ENCODE measurements around the gene IPO8.
"Not testable (repeated sequence)": the region's sequence is repeated elsewhere in the genome, so short reads cannot be mapped to it uniquely, and the experiment has no call there.

The IPO8 gene

DNA sequence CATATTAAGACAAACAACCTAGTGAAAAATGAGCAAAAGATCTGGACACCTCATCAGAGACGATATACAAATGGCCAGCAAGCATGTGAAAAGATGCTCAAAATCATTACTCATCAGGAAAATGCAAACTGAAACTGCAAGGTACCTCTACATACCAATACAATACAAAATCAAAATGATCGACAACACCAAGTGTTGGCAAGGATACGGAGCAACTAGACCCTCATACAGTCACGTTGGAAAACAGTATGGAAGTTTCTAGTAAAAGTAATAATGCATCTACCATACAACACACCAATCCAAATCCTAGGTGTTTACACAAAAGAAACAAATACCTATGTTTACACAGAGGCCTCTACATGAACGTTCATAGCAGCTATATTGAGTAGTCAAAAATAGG lies 99.9 kb downstream of the IPO8 start:
- TF ChIP-seq SNAI2 (CRISPR knock-in tag; IDR thresholded peaks at IDR 0.05) (no peak), TCF4 (CRISPR knock-in tag; IDR thresholded peaks at IDR 0.05; ENCODE audit: borderline replicate concordance) (no peak), RARB (CRISPR knock-in tag; IDR thresholded peaks at IDR 0.05) (no peak), ISL1 (CRISPR knock-in tag; IDR thresholded peaks at IDR 0.05) (no peak), PPARA (CRISPR knock-in tag; IDR thresholded peaks at IDR 0.05; ENCODE audit: borderline replicate concordance) (no peak), BACH2 (CRISPR knock-in tag; IDR thresholded peaks at IDR 0.05; ENCODE audit: borderline replicate concordance) (no peak), TOX (CRISPR knock-in tag; IDR thresholded peaks at IDR 0.05; ENCODE audit: borderline replicate concordance) (no peak)
- TF ChIP-seq, protein P1, sequence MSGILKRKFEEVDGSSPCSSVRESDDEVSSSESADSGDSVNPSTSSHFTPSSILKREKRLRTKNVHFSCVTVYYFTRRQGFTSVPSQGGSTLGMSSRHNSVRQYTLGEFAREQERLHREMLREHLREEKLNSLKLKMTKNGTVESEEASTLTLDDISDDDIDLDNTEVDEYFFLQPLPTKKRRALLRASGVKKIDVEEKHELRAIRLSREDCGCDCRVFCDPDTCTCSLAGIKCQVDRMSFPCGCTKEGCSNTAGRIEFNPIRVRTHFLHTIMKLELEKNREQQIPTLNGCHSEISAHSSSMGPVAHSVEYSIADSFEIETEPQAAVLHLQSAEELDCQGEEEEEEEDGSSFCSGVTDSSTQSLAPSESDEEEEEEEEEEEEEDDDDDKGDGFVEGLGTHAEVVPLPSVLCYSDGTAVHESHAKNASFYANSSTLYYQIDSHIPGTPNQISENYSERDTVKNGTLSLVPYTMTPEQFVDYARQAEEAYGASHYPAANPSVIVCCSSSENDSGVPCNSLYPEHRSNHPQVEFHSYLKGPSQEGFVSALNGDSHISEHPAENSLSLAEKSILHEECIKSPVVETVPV (CRISPR knock-in tag; IDR thresholded peaks at IDR 0.05), result no peak
- TF ChIP-seq, protein P2, sequence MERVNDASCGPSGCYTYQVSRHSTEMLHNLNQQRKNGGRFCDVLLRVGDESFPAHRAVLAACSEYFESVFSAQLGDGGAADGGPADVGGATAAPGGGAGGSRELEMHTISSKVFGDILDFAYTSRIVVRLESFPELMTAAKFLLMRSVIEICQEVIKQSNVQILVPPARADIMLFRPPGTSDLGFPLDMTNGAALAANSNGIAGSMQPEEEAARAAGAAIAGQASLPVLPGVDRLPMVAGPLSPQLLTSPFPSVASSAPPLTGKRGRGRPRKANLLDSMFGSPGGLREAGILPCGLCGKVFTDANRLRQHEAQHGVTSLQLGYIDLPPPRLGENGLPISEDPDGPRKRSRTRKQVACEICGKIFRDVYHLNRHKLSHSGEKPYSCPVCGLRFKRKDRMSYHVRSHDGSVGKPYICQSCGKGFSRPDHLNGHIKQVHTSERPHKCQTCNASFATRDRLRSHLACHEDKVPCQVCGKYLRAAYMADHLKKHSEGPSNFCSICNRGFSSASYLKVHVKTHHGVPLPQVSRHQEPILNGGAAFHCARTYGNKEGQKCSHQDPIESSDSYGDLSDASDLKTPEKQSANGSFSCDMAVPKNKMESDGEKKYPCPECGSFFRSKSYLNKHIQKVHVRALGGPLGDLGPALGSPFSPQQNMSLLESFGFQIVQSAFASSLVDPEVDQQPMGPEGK (CRISPR knock-in tag; IDR thresholded peaks at IDR 0.05; ENCODE audit: borderline replicate concordance), result no peak
- no peak for ATAC-seq

DNA sequence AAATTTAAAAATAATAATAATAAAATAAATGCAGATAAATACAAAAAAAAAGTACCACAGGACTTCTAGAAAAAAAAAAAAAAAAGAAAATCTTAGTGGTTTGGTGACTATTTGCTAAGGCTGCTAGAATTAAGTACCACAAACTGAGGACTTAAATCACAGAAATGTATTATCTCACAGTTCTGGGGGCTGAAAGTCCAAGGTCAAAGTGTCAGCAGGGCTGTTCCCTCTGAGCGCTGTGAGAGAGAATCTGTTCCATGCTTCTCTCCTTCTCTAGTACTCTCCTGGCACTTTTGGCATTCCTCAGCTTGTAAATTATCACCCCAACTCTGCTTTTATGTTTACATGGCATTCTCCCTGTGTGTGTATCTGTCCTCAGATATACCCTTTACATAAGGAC lies 101.2 kb downstream of the IPO8 start:
- ATAC-seq, result no peak
- TF ChIP-seq BACH2 (CRISPR knock-in tag; IDR thresholded peaks at IDR 0.05; ENCODE audit: borderline replicate concordance) (no peak), CSDC2 (CRISPR knock-in tag; IDR thresholded peaks at IDR 0.05) (no peak), SNAI2 (CRISPR knock-in tag; IDR thresholded peaks at IDR 0.05) (no peak), TCF4 (CRISPR knock-in tag; IDR thresholded peaks at IDR 0.05; ENCODE audit: borderline replicate concordance) (no peak), ESRRG (CRISPR knock-in tag; IDR thresholded peaks at IDR 0.05) (no peak), ZNF565 (CRISPR knock-in tag; conservative IDR thresholded peaks at IDR 0.05; ENCODE audit: low read depth) (no peak), ISL1 (CRISPR knock-in tag; IDR thresholded peaks at IDR 0.05) (no peak), ZNF70 (CRISPR knock-in tag; IDR thresholded peaks at IDR 0.05) (no peak), OSR1 (CRISPR knock-in tag; IDR thresholded peaks at IDR 0.05) (no peak), PPARA (CRISPR knock-in tag; IDR thresholded peaks at IDR 0.05; ENCODE audit: borderline replicate concordance) (no peak), RARB (CRISPR knock-in tag; IDR thresholded peaks at IDR 0.05) (no peak), ZNF8 (CRISPR knock-in tag; IDR thresholded peaks at IDR 0.05) (no peak)
- TF ChIP-seq, protein P3, sequence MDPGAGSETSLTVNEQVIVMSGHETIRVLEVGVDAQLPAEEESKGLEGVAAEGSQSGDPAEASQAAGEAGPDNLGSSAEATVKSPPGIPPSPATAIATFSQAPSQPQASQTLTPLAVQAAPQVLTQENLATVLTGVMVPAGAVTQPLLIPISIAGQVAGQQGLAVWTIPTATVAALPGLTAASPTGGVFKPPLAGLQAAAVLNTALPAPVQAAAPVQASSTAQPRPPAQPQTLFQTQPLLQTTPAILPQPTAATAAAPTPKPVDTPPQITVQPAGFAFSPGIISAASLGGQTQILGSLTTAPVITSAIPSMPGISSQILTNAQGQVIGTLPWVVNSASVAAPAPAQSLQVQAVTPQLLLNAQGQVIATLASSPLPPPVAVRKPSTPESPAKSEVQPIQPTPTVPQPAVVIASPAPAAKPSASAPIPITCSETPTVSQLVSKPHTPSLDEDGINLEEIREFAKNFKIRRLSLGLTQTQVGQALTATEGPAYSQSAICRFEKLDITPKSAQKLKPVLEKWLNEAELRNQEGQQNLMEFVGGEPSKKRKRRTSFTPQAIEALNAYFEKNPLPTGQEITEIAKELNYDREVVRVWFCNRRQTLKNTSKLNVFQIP (CRISPR knock-in tag; IDR thresholded peaks at IDR 0.05; ENCODE audit: borderline replicate concordance, low read depth), result no peak
- TF ChIP-seq, protein P1 (CRISPR knock-in tag; IDR thresholded peaks at IDR 0.05), result no peak
- TF ChIP-seq, protein P2 (CRISPR knock-in tag; IDR thresholded peaks at IDR 0.05; ENCODE audit: borderline replicate concordance), result no peak

DNA sequence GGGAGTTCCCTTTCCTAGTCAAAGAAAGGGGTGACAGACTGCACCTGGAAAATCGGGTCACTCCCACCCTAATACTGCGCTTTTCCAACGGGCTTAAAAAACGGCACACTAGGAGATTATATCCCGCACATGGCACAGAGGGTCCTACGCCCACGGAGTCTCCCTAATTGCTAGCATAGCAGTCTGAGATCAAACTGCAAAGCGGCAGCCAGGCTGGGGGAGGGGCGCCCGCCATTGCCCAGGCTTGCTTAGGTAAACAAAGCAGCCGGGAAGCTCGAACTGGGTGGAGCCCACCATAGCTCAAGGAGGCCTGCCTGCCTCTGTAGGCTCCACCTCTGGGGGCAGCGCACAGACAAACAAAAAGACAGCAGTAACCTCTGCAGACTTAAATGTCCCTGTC lies 107.1 kb downstream of the IPO8 start:
- not testable (repeated sequence) for ATAC-seq

DNA sequence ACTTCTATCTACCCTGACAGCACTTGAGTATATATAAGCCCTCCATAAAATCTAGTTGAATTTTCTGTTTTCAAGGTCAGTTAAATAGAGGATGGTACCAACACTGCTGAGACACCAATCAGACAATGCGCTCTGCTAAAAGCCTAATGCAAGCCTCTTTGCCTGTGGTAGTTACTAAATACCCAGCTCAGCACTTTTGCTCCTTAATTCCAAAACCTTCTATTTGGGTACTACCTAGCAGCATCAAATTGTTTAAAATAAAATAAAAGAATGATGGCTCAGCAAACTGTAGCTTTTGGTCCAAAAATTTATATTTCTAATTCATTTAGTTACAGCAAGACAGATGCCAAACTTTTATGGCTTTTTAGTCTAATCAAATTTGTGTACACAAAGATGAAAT lies 107.9 kb downstream of the IPO8 start:
- TF ChIP-seq TOX (CRISPR knock-in tag; IDR thresholded peaks at IDR 0.05; ENCODE audit: borderline replicate concordance) (no peak), ZNF70 (CRISPR knock-in tag; IDR thresholded peaks at IDR 0.05) (no peak), ZC3H10 (CRISPR knock-in tag; IDR thresholded peaks at IDR 0.05) (no peak), PPARA (CRISPR knock-in tag; IDR thresholded peaks at IDR 0.05; ENCODE audit: borderline replicate concordance) (no peak), RARB (CRISPR knock-in tag; IDR thresholded peaks at IDR 0.05) (no peak), ZNF8 (CRISPR knock-in tag; IDR thresholded peaks at IDR 0.05) (no peak)
- TF ChIP-seq, protein P4, sequence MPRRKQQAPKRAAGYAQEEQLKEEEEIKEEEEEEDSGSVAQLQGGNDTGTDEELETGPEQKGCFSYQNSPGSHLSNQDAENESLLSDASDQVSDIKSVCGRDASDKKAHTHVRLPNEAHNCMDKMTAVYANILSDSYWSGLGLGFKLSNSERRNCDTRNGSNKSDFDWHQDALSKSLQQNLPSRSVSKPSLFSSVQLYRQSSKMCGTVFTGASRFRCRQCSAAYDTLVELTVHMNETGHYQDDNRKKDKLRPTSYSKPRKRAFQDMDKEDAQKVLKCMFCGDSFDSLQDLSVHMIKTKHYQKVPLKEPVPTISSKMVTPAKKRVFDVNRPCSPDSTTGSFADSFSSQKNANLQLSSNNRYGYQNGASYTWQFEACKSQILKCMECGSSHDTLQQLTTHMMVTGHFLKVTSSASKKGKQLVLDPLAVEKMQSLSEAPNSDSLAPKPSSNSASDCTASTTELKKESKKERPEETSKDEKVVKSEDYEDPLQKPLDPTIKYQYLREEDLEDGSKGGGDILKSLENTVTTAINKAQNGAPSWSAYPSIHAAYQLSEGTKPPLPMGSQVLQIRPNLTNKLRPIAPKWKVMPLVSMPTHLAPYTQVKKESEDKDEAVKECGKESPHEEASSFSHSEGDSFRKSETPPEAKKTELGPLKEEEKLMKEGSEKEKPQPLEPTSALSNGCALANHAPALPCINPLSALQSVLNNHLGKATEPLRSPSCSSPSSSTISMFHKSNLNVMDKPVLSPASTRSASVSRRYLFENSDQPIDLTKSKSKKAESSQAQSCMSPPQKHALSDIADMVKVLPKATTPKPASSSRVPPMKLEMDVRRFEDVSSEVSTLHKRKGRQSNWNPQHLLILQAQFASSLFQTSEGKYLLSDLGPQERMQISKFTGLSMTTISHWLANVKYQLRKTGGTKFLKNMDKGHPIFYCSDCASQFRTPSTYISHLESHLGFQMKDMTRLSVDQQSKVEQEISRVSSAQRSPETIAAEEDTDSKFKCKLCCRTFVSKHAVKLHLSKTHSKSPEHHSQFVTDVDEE (CRISPR knock-in tag; IDR thresholded peaks at IDR 0.05), result no peak
- TF ChIP-seq, protein P3 (CRISPR knock-in tag; IDR thresholded peaks at IDR 0.05; ENCODE audit: borderline replicate concordance, low read depth), result no peak
- ATAC-seq, result no peak
